ENCODE measurements around the gene KCNK16.

Gene KCNK16

DNA sequence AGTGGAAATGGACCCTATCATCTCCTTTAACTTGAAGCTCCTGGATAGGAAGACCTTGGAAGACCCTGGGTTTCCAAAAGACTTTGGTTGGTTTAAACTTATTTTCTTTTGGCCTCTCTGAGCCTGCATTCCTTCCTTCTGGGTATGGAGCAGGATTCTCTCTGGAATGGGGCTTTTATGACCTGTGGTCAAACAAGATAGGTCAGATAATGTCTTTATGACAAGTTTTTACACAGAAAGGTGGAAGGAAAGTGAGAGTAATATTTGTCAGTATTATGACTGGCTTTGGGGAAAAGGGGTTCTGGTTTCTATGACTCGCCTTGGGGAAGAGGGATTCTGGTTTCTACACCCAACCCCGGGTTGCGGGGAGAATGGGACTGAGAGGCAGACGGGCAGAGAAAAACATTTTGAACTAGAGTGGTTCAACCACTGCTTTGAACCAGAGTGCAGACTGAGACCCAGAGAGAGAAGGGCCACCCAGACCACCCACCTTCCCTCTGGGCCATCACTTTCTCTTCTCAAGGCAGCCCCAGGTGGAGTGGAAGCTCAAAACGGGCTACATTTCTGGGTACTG is 55.6 kb downstream of the KCNK16 start:
- TF ChIP-seq TCF4 (CRISPR knock-in tag; IDR thresholded peaks at IDR 0.05; ENCODE audit: borderline replicate concordance): no peak
- TF ChIP-seq CSDC2 (CRISPR knock-in tag; IDR thresholded peaks at IDR 0.05): no peak
- no peak for TF ChIP-seq ZNF70 (CRISPR knock-in tag; IDR thresholded peaks at IDR 0.05)
- TF ChIP-seq PPARA (CRISPR knock-in tag; IDR thresholded peaks at IDR 0.05; ENCODE audit: borderline replicate concordance): no peak
- no peak for ATAC-seq

DNA sequence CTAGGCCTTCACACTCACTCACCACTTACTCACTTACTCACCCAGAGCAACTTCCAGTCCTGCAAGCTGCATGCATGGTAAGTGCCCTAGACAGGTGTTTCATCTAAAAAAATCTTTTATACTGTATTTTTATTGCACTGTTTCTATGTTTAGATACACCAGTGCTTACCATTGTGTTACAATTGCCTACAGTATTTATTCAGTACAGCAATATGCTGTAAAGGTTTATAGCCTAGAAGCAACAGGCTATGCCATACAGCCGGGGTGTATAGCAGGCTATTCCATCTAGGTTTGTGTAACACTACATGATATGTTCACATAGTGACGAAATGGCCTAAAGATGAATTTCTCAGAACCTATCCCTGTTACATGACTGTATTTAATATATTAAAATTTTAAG is 56.1 kb downstream of the KCNK16 start:
- no peak for ATAC-seq

More for the DNA sequence above, 56.1 kb downstream of the KCNK16 start:
- TF ChIP-seq GLIS3 (CRISPR knock-in tag; IDR thresholded peaks at IDR 0.05) (no peak), ESRRG (CRISPR knock-in tag; IDR thresholded peaks at IDR 0.05) (no peak), RARB (CRISPR knock-in tag; IDR thresholded peaks at IDR 0.05) (no peak), ZNF8 (CRISPR knock-in tag; IDR thresholded peaks at IDR 0.05) (no peak), TCF4 (CRISPR knock-in tag; IDR thresholded peaks at IDR 0.05; ENCODE audit: borderline replicate concordance) (no peak), PPARA (CRISPR knock-in tag; IDR thresholded peaks at IDR 0.05; ENCODE audit: borderline replicate concordance) (no peak), BACH2 (CRISPR knock-in tag; IDR thresholded peaks at IDR 0.05; ENCODE audit: borderline replicate concordance) (no peak), ZFP3 (CRISPR knock-in tag; IDR thresholded peaks at IDR 0.05) (no peak), SNAI2 (CRISPR knock-in tag; IDR thresholded peaks at IDR 0.05) (no peak), ZNF70 (CRISPR knock-in tag; IDR thresholded peaks at IDR 0.05) (no peak), ZNF565 (CRISPR knock-in tag; conservative IDR thresholded peaks at IDR 0.05; ENCODE audit: low read depth) (no peak)
- TF ChIP-seq, protein P1, sequence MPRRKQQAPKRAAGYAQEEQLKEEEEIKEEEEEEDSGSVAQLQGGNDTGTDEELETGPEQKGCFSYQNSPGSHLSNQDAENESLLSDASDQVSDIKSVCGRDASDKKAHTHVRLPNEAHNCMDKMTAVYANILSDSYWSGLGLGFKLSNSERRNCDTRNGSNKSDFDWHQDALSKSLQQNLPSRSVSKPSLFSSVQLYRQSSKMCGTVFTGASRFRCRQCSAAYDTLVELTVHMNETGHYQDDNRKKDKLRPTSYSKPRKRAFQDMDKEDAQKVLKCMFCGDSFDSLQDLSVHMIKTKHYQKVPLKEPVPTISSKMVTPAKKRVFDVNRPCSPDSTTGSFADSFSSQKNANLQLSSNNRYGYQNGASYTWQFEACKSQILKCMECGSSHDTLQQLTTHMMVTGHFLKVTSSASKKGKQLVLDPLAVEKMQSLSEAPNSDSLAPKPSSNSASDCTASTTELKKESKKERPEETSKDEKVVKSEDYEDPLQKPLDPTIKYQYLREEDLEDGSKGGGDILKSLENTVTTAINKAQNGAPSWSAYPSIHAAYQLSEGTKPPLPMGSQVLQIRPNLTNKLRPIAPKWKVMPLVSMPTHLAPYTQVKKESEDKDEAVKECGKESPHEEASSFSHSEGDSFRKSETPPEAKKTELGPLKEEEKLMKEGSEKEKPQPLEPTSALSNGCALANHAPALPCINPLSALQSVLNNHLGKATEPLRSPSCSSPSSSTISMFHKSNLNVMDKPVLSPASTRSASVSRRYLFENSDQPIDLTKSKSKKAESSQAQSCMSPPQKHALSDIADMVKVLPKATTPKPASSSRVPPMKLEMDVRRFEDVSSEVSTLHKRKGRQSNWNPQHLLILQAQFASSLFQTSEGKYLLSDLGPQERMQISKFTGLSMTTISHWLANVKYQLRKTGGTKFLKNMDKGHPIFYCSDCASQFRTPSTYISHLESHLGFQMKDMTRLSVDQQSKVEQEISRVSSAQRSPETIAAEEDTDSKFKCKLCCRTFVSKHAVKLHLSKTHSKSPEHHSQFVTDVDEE (CRISPR knock-in tag; IDR thresholded peaks at IDR 0.05): no peak
- TF ChIP-seq, protein P2, sequence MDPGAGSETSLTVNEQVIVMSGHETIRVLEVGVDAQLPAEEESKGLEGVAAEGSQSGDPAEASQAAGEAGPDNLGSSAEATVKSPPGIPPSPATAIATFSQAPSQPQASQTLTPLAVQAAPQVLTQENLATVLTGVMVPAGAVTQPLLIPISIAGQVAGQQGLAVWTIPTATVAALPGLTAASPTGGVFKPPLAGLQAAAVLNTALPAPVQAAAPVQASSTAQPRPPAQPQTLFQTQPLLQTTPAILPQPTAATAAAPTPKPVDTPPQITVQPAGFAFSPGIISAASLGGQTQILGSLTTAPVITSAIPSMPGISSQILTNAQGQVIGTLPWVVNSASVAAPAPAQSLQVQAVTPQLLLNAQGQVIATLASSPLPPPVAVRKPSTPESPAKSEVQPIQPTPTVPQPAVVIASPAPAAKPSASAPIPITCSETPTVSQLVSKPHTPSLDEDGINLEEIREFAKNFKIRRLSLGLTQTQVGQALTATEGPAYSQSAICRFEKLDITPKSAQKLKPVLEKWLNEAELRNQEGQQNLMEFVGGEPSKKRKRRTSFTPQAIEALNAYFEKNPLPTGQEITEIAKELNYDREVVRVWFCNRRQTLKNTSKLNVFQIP (CRISPR knock-in tag; IDR thresholded peaks at IDR 0.05; ENCODE audit: borderline replicate concordance, low read depth): no peak
- TF ChIP-seq, protein P3, sequence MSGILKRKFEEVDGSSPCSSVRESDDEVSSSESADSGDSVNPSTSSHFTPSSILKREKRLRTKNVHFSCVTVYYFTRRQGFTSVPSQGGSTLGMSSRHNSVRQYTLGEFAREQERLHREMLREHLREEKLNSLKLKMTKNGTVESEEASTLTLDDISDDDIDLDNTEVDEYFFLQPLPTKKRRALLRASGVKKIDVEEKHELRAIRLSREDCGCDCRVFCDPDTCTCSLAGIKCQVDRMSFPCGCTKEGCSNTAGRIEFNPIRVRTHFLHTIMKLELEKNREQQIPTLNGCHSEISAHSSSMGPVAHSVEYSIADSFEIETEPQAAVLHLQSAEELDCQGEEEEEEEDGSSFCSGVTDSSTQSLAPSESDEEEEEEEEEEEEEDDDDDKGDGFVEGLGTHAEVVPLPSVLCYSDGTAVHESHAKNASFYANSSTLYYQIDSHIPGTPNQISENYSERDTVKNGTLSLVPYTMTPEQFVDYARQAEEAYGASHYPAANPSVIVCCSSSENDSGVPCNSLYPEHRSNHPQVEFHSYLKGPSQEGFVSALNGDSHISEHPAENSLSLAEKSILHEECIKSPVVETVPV (CRISPR knock-in tag; IDR thresholded peaks at IDR 0.05): no peak

All from SK-N-SH treated with all-trans-retinoic acid at 6 μM for 48 hours (cell line).